ENCODE results near the gene ANKRD39. TPM values are rescaled to one million over a fixed set of nuclear protein-coding genes. Genes with fewer than 3 reads are reported as not detected.

The ANKRD39 gene
- total RNA-seq, 1 experiment from 2014 or later, result 29.4 TPM

GRCh38 chr2:96899413-96899741 lies 41.6 kb upstream of the ANKRD39 start:
- BruUV-seq (replicated peaks), result no TSS peak
- Histone ChIP-seq H3K27ac (ENCODE audit: low read length) (no peak overlapping the region), H3K27me3 (ENCODE audit: low read length) (no peaks in the 10 kb centered on the region), H4K20me1 (ENCODE audit: low read length) (no peaks in the 10 kb centered on the region), H3K79me2 (ENCODE audit: low read length) (no peaks in the 10 kb centered on the region), H3K4me1 (ENCODE audit: insufficient read depth, low read length) (peaks cover 22% of the 10 kb centered on the region), H3K9me3 (ENCODE audit: low read length) (no peaks in the 10 kb centered on the region), H3K4me3 (ENCODE audit: low read length) (no peak overlapping the region), H3K4me2 (ENCODE audit: low read length) (no peak overlapping the region), H3F3A (ENCODE audit: low read length, unreplicated experiment) (no peaks in the 10 kb centered on the region), H2AFZ (ENCODE audit: low read length) (no peak overlapping the region), H3K9ac (ENCODE audit: low read length) (no peak overlapping the region), H3K9me2 (replicated peaks; ENCODE audit: low read length) (no peaks in the 10 kb centered on the region), H3K36me3 (ENCODE audit: low read depth, low read length) (no peaks in the 10 kb centered on the region)
- ChIA-PET POLR2A (ENCODE audit: unreplicated experiment) (no interaction called here), CTCF (no interaction called here)
- intact Hi-C loops (cut with micrococcal nuclease), result no loop called here
- no peak for ATAC-seq
- DNase-seq, result no peak
- TF ChIP-seq EZH2phosphoT487 (IDR thresholded peaks at IDR 0.05; ENCODE audit: borderline replicate concordance, low read length), result no peak
- TF ChIP-seq CTCF (conservative IDR thresholded peaks at IDR 0.05; ENCODE audit: low read depth, low read length), result no peak
- no peak for TF ChIP-seq EZH2 (IDR thresholded peaks at IDR 0.05; ENCODE audit: low read length, unreplicated experiment)

GRCh38 chr2:96898641-96899412 lies 41.0 kb upstream of the ANKRD39 start:
- POLR2A ChIA-PET (ENCODE audit: unreplicated experiment), result no interaction called here
- H2AFZ ChIP-seq (ENCODE audit: low read length), result no peak overlapping the region

More at GRCh38 chr2:96898641-96899412, 41.0 kb upstream of the ANKRD39 start:
- no TSS peak for BruUV-seq (replicated peaks)
- Histone ChIP-seq H3F3A (ENCODE audit: low read length, unreplicated experiment) (no peaks in the 10 kb centered on the region), H3K36me3 (ENCODE audit: low read depth, low read length) (no peaks in the 10 kb centered on the region), H3K4me3 (ENCODE audit: low read length) (no peak overlapping the region), H3K4me1 (ENCODE audit: insufficient read depth, low read length) (peaks cover 22% of the 10 kb centered on the region), H4K20me1 (ENCODE audit: low read length) (no peaks in the 10 kb centered on the region), H3K27ac (ENCODE audit: low read length) (no peak overlapping the region), H3K27me3 (ENCODE audit: low read length) (no peaks in the 10 kb centered on the region), H3K4me2 (ENCODE audit: low read length) (no peak overlapping the region), H3K9ac (ENCODE audit: low read length) (no peak overlapping the region), H3K9me3 (ENCODE audit: low read length) (no peaks in the 10 kb centered on the region), H3K9me2 (replicated peaks; ENCODE audit: low read length) (no peaks in the 10 kb centered on the region), H3K79me2 (ENCODE audit: low read length) (no peaks in the 10 kb centered on the region)
- intact Hi-C loops (cut with micrococcal nuclease), result no loop called here
- ATAC-seq (no peak), DNase-seq (no peak)
- CTCF ChIA-PET, result no interaction called here
- TF ChIP-seq EZH2phosphoT487 (IDR thresholded peaks at IDR 0.05; ENCODE audit: borderline replicate concordance, low read length) (no peak), CTCF (conservative IDR thresholded peaks at IDR 0.05; ENCODE audit: low read depth, low read length) (no peak), EZH2 (IDR thresholded peaks at IDR 0.05; ENCODE audit: low read length, unreplicated experiment) (no peak)

All from PC-3 (cell line).